PC-9 (cell line): ENCODE measurements around the gene DCAF15. TPM values are rescaled to one million over a fixed set of nuclear protein-coding genes. Genes with fewer than 3 reads are reported as not detected.

Source experiments
- BruUV-seq: library from RNA; stranded (reverse); fragments of 400-500 nt; replicated peaks from 2 replicates; lab custom pipeline; 2021; lab: Mats Ljungman, UMichigan
- CTCF ChIA-PET: fragments of 300-600 bp; sonication (Branson Sonifier 250); formaldehyde crosslinking; loops from one replicate; lab custom pipeline; 2022; ENCODE audit warnings: antibody characterized with exemption; lab: Charles Lee
- POLR2A ChIA-PET: fragments of 300-600 bp; sonication (Branson Sonifier 250); formaldehyde crosslinking; loops from one replicate; lab custom pipeline; 2022; ENCODE audit warnings: antibody characterized with exemption; ENCODE audit not compliant: unreplicated experiment; lab: Charles Lee
- DNase-seq, 2 experiments: peaks; one replicate each; pipeline versions ENCODE4 v3.0.0 to v3.0.0-alpha.2; 2015 to 2022; ENCODE audit warnings: mixed read lengths in 1 of 2
- H2AFZ ChIP-seq: fragments of 200-600 bp; sonication (generic); 2 replicates; pipeline ENCODE4 v1.8.1; 2017; ENCODE audit warnings: antibody characterized with exemption
- H3F3A ChIP-seq: fragments of 200-600 bp; sonication (generic); 2 replicates; pipeline ENCODE4 v1.8.1; 2017; ENCODE audit warnings: antibody characterized with exemption, mild to moderate bottlenecking, low read depth; ENCODE audit not compliant: insufficient read depth
- H3K27ac ChIP-seq: fragments of 200-600 bp; sonication (generic); 2 replicates; pipeline ENCODE4 v1.6.1; 2016; ENCODE audit warnings: mixed run types
- H3K27me3 ChIP-seq: fragments of 200-600 bp; sonication (generic); 2 replicates; pipeline ENCODE4 v1.6.1; 2016; ENCODE audit warnings: low read depth, mixed run types; ENCODE audit not compliant: insufficient read depth
- H3K36me3 ChIP-seq: fragments of 200-600 bp; sonication (generic); 2 replicates; pipeline ENCODE4 v1.6.1; 2016; ENCODE audit warnings: low read depth, mixed run types
- H3K4me1 ChIP-seq: fragments of 200-600 bp; sonication (generic); replicated peaks from 2 replicates; pipeline ENCODE4 v1.6.1; 2016; ENCODE audit warnings: mixed run types; ENCODE audit not compliant: insufficient read depth
- H3K4me2 ChIP-seq: fragments of 200-600 bp; sonication (generic); 2 replicates; pipeline ENCODE4 v1.6.1; 2017; ENCODE audit warnings: mixed run types
- H3K4me3 ChIP-seq: fragments of 200-600 bp; sonication (generic); 2 replicates; pipeline ENCODE4 v1.6.1; 2016; ENCODE audit warnings: mixed run types
- H3K79me2 ChIP-seq: fragments of 200-600 bp; sonication (generic); 2 replicates; pipeline ENCODE4 v1.6.1; 2017; ENCODE audit warnings: low read depth, mixed run types
- H3K9me2 ChIP-seq: fragments of 200-600 bp; sonication (generic); 2 replicates; pipeline ENCODE4 v1.8.1; 2017; ENCODE audit warnings: mild to moderate bottlenecking; ENCODE audit not compliant: insufficient read depth
- H3K9me3 ChIP-seq: fragments of 200-600 bp; sonication (generic); 2 replicates; pipeline ENCODE4 v1.8.1; 2016; ENCODE audit warnings: low read depth; ENCODE audit not compliant: insufficient read depth
- H4K20me1 ChIP-seq: fragments of 200-600 bp; sonication (generic); 2 replicates; pipeline ENCODE4 v1.8.1; 2017; ENCODE audit not compliant: insufficient read depth
- CTCF ChIP-seq: fragments of 200-600 bp; sonication (generic); conservative IDR thresholded peaks from 2 replicates; pipeline ENCODE4 v1.6.1; 2017; ENCODE audit warnings: mixed run types, antibody characterized with exemption, mild to moderate bottlenecking, moderate library complexity
- EZH2 ChIP-seq: fragments of 200-600 bp; sonication (generic); IDR thresholded peaks from 2 replicates; pipeline ENCODE4 v1.8.0; 2017; ENCODE audit warnings: antibody characterized with exemption, low read depth
- intact Hi-C: fragments of 100-400 bp; cut with micrococcal nuclease; formaldehyde crosslinking; loops from one replicate; pipeline ENCODE4 v1.10.0; 2022; ENCODE audit not compliant: unreplicated experiment
- total RNA-seq: library from RNA; stranded (reverse); gene quantifications from 2 replicates; pipeline ENCODE4 v1.2.3, GENCODE V29; 2021

The DCAF15 gene
- total RNA-seq, 1 experiment from 2014 or later: 35.3 TPM

GRCh38 chr19:13932149-13932637, 20.1 kb upstream of the DCAF15 start:
- H2AFZ ChIP-seq: no peak overlapping the region
- ChIA-PET POLR2A (no interaction called here), CTCF (no interaction called here)
- H3F3A ChIP-seq: peaks cover 29% of the 10 kb centered on the region
- H3K27ac ChIP-seq: no peak overlapping the region
- H3K9me3 ChIP-seq: no peaks in the 10 kb centered on the region
- no peaks in the 10 kb centered on the region for H3K4me1 ChIP-seq
- H3K79me2 ChIP-seq: no peaks in the 10 kb centered on the region
- H3K4me2 ChIP-seq: no peak overlapping the region
- 0 out of 2 replicates have a peak, but pooled peaks cover 2% of the 10 kb centered on the region for H4K20me1 ChIP-seq
- intact Hi-C loops: no loop called here
- no peaks in the 10 kb centered on the region for H3K27me3 ChIP-seq
- no TSS peak for BruUV-seq
- no peaks in the 10 kb centered on the region for H3K36me3 ChIP-seq
- H3K9me2 ChIP-seq: no peaks in the 10 kb centered on the region
- TF ChIP-seq EZH2 (no peak), CTCF (no peak)
- DNase-seq: no peak
- no peak overlapping the region for H3K4me3 ChIP-seq

GRCh38 chr19:13932911-13933393, 19.4 kb upstream of the DCAF15 start:
- no peak for DNase-seq
- no peak overlapping the region for H3K4me2 ChIP-seq
- H3K4me1 ChIP-seq: no peaks in the 10 kb centered on the region
- H3K27ac ChIP-seq: no peak overlapping the region
- no TSS peak for BruUV-seq
- TF ChIP-seq CTCF (no peak), EZH2 (no peak)
- H3K27me3 ChIP-seq: no peaks in the 10 kb centered on the region
- H3K9me2 ChIP-seq: no peaks in the 10 kb centered on the region
- H3K9me3 ChIP-seq: no peaks in the 10 kb centered on the region
- no peak overlapping the region for H2AFZ ChIP-seq
- H4K20me1 ChIP-seq: 0 out of 2 replicates have a peak, but pooled peaks cover 2% of the 10 kb centered on the region
- CTCF ChIA-PET: no interaction called here
- POLR2A ChIA-PET: interaction anchor here (0.6 kb wide), 1 partner anchor 197 kb away, joined by 3 read pairs; no protein-coding TSS in a partner anchor
- intact Hi-C loops: no loop called here
- peaks cover 27% of the 10 kb centered on the region for H3F3A ChIP-seq
- H3K79me2 ChIP-seq: no peaks in the 10 kb centered on the region
- no peaks in the 10 kb centered on the region for H3K36me3 ChIP-seq
- no peak overlapping the region for H3K4me3 ChIP-seq

GRCh38 chr19:13934785-13935109, 17.6 kb upstream of the DCAF15 start:
- intact Hi-C loops: no loop called here
- Histone ChIP-seq H3K79me2 (no peaks in the 10 kb centered on the region), H3K9me3 (no peaks in the 10 kb centered on the region), H3K9me2 (no peaks in the 10 kb centered on the region), H3K4me3 (no peak overlapping the region), H3K36me3 (no peaks in the 10 kb centered on the region), H3K4me2 (no peak overlapping the region), H3K27me3 (no peaks in the 10 kb centered on the region), H2AFZ (no peak overlapping the region), H3K27ac (no peak overlapping the region), H3F3A (peaks cover 15% of the 10 kb centered on the region; the same call in 1 of the 2 replicates), H4K20me1 (0 out of 2 replicates have a peak, but pooled peaks cover 2% of the 10 kb centered on the region), H3K4me1 (no peaks in the 10 kb centered on the region)
- TF ChIP-seq EZH2: no peak
- no peak for TF ChIP-seq CTCF
- BruUV-seq: no TSS peak
- no peak for DNase-seq
- ChIA-PET POLR2A (no interaction called here), CTCF (no interaction called here)
